Measurements from ENCODE around the gene SFRP5.

SFRP5 gene

GRCh38 chr10:97771055-97771891 is 526 bp downstream of the SFRP5 start:
- 1% methylated on average over 90 of the region's 90 CpGs for WGBS
- Histone ChIP-seq H3K27ac (ENCODE audit: low read depth, low read length) (no peak overlapping the region), H3K9ac (ENCODE audit: low read depth, low read length) (peak overlapping the region; percentile 26; the same call in 1 of the 2 replicates), H3K4me1 (ENCODE audit: insufficient read depth, low read length) (0 out of 2 replicates have a peak, but pooled peaks cover 5% of the 10 kb centered on the region), H3K27me3 (ENCODE audit: insufficient read depth, low read length) (peaks cover 50% of the 10 kb centered on the region), H3K36me3 (ENCODE audit: insufficient read depth, low read length) (no peaks in the 10 kb centered on the region), H3K9me3 (ENCODE audit: insufficient read depth, low read depth, low read length) (no peaks in the 10 kb centered on the region), H3K4me3 (ENCODE audit: low read length) (peak overlapping the region; percentile 61)

- H3K9me3 ChIP-seq (ENCODE audit: insufficient read depth, low read depth, low read length), result no peaks in the 10 kb centered on the region
- H3K9ac ChIP-seq (ENCODE audit: low read depth, low read length), result no peak overlapping the region
- peaks cover 50% of the 10 kb centered on the region for H3K27me3 ChIP-seq (ENCODE audit: insufficient read depth, low read length)
- H3K4me3 ChIP-seq (ENCODE audit: low read length), result 0 out of 2 replicates have a peak overlapping the region, but pooled peaks have one; percentile 61
- 85% methylated on average over 5 of the region's 5 CpGs for WGBS
- H3K27ac ChIP-seq (ENCODE audit: low read depth, low read length), result no peak overlapping the region
- H3K36me3 ChIP-seq (ENCODE audit: insufficient read depth, low read length), result no peaks in the 10 kb centered on the region
- H3K4me1 ChIP-seq (ENCODE audit: insufficient read depth, low read length), result 0 out of 2 replicates have a peak, but pooled peaks cover 5% of the 10 kb centered on the region
Observed at GRCh38 chr10:97770255-97770654, 1.5 kb downstream of the SFRP5 start.

- H3K27me3 ChIP-seq (ENCODE audit: insufficient read depth, low read length), result peaks cover 46% of the 10 kb centered on the region
- 93% methylated on average over 9 of the region's 9 CpGs for WGBS
Observed at GRCh38 chr10:97768322-97769315, 3.2 kb downstream of the SFRP5 start.

GRCh38 chr10:97766996-97767924 is 4.5 kb downstream of the SFRP5 start:
- no peak overlapping the region for H3K9ac ChIP-seq (ENCODE audit: low read depth, low read length)
- H3K27ac ChIP-seq (ENCODE audit: low read depth, low read length), result no peak overlapping the region
- H3K4me3 ChIP-seq (ENCODE audit: low read length), result no peak overlapping the region
- 93% methylated on average over 22 of the region's 22 CpGs for WGBS
- peaks cover 32% of the 10 kb centered on the region for H3K27me3 ChIP-seq (ENCODE audit: insufficient read depth, low read length)
- no peaks in the 10 kb centered on the region for H3K9me3 ChIP-seq (ENCODE audit: insufficient read depth, low read depth, low read length)
- peaks cover 20% of the 10 kb centered on the region for H3K4me1 ChIP-seq (ENCODE audit: insufficient read depth, low read length)
- H3K36me3 ChIP-seq (ENCODE audit: insufficient read depth, low read length), result no peaks in the 10 kb centered on the region

More at GRCh38 chr10:97768322-97769315, 3.2 kb downstream of the SFRP5 start:
- Histone ChIP-seq H3K4me3 (ENCODE audit: low read length) (no peak overlapping the region), H3K9ac (ENCODE audit: low read depth, low read length) (no peak overlapping the region), H3K36me3 (ENCODE audit: insufficient read depth, low read length) (no peaks in the 10 kb centered on the region), H3K27ac (ENCODE audit: low read depth, low read length) (no peak overlapping the region), H3K4me1 (ENCODE audit: insufficient read depth, low read length) (peaks cover 9% of the 10 kb centered on the region; the same call in 1 of the 2 replicates), H3K9me3 (ENCODE audit: insufficient read depth, low read depth, low read length) (no peaks in the 10 kb centered on the region)

GRCh38 chr10:97766106-97766810 is 5.5 kb downstream of the SFRP5 start:
- WGBS, result 92% methylated on average over 13 of the region's 13 CpGs
- Histone ChIP-seq H3K27me3 (ENCODE audit: insufficient read depth, low read length) (peaks cover 24% of the 10 kb centered on the region), H3K4me3 (ENCODE audit: low read length) (no peak overlapping the region), H3K27ac (ENCODE audit: low read depth, low read length) (no peak overlapping the region), H3K9me3 (ENCODE audit: insufficient read depth, low read depth, low read length) (no peaks in the 10 kb centered on the region), H3K36me3 (ENCODE audit: insufficient read depth, low read length) (no peaks in the 10 kb centered on the region), H3K4me1 (ENCODE audit: insufficient read depth, low read length) (peaks cover 20% of the 10 kb centered on the region), H3K9ac (ENCODE audit: low read depth, low read length) (no peak overlapping the region)

- Histone ChIP-seq H3K4me1 (ENCODE audit: insufficient read depth, low read length) (peaks cover 15% of the 10 kb centered on the region), H3K9me3 (ENCODE audit: insufficient read depth, low read depth, low read length) (no peaks in the 10 kb centered on the region), H3K9ac (ENCODE audit: low read depth, low read length) (no peak overlapping the region), H3K36me3 (ENCODE audit: insufficient read depth, low read length) (peaks cover 5% of the 10 kb centered on the region), H3K27me3 (ENCODE audit: insufficient read depth, low read length) (peaks cover 13% of the 10 kb centered on the region), H3K4me3 (ENCODE audit: low read length) (no peak overlapping the region), H3K27ac (ENCODE audit: low read depth, low read length) (no peak overlapping the region)
- WGBS, result 95% methylated on average over 15 of the region's 15 CpGs
Observed at GRCh38 chr10:97765201-97765600, 6.6 kb downstream of the SFRP5 start.

- WGBS, result 86% methylated on average over 5 of the region's 7 CpGs
- H3K9me3 ChIP-seq (ENCODE audit: insufficient read depth, low read depth, low read length), result no peaks in the 10 kb centered on the region
- no peak overlapping the region for H3K27ac ChIP-seq (ENCODE audit: low read depth, low read length)
- H3K4me3 ChIP-seq (ENCODE audit: low read length), result no peak overlapping the region
- peaks cover 12% of the 10 kb centered on the region for H3K36me3 ChIP-seq (ENCODE audit: insufficient read depth, low read length)
- H3K27me3 ChIP-seq (ENCODE audit: insufficient read depth, low read length), result peaks cover 6% of the 10 kb centered on the region
- H3K9ac ChIP-seq (ENCODE audit: low read depth, low read length), result no peak overlapping the region
- peaks cover 15% of the 10 kb centered on the region for H3K4me1 ChIP-seq (ENCODE audit: insufficient read depth, low read length)
Observed at GRCh38 chr10:97764519-97764931, 7.3 kb downstream of the SFRP5 start.

GRCh38 chr10:97763947-97764346 is 7.9 kb downstream of the SFRP5 start:
- 95% methylated on average over 3 of the region's 3 CpGs for WGBS
- peaks cover 15% of the 10 kb centered on the region for H3K4me1 ChIP-seq (ENCODE audit: insufficient read depth, low read length)
- H3K9ac ChIP-seq (ENCODE audit: low read depth, low read length), result no peak overlapping the region
- no peak overlapping the region for H3K4me3 ChIP-seq (ENCODE audit: low read length)
- no peak overlapping the region for H3K27ac ChIP-seq (ENCODE audit: low read depth, low read length)
- peaks cover under 1% of the 10 kb centered on the region; the same call in 1 of the 2 replicates for H3K27me3 ChIP-seq (ENCODE audit: insufficient read depth, low read length)
- H3K9me3 ChIP-seq (ENCODE audit: insufficient read depth, low read depth, low read length), result no peaks in the 10 kb centered on the region
- peaks cover 12% of the 10 kb centered on the region for H3K36me3 ChIP-seq (ENCODE audit: insufficient read depth, low read length)

- 92% methylated on average over 2 of the region's 2 CpGs for WGBS
- Histone ChIP-seq H3K4me3 (ENCODE audit: low read length) (no peak overlapping the region), H3K27me3 (ENCODE audit: insufficient read depth, low read length) (no peaks in the 10 kb centered on the region), H3K9ac (ENCODE audit: low read depth, low read length) (no peak overlapping the region), H3K4me1 (ENCODE audit: insufficient read depth, low read length) (peaks cover 15% of the 10 kb centered on the region), H3K36me3 (ENCODE audit: insufficient read depth, low read length) (peaks cover 12% of the 10 kb centered on the region), H3K27ac (ENCODE audit: low read depth, low read length) (peak overlapping the region; percentile 9; the same call in 1 of the 2 replicates), H3K9me3 (ENCODE audit: insufficient read depth, low read depth, low read length) (no peaks in the 10 kb centered on the region)
Observed at GRCh38 chr10:97763411-97763810, 8.4 kb downstream of the SFRP5 start.

GRCh38 chr10:97762816-97763215 is 9.0 kb downstream of the SFRP5 start:
- H3K4me3 ChIP-seq (ENCODE audit: low read length), result no peak overlapping the region
- H3K27me3 ChIP-seq (ENCODE audit: insufficient read depth, low read length), result no peaks in the 10 kb centered on the region
- H3K36me3 ChIP-seq (ENCODE audit: insufficient read depth, low read length), result peaks cover 13% of the 10 kb centered on the region
- 0 out of 2 replicates have a peak overlapping the region, but pooled peaks have one; percentile 9 for H3K27ac ChIP-seq (ENCODE audit: low read depth, low read length)
- H3K9me3 ChIP-seq (ENCODE audit: insufficient read depth, low read depth, low read length), result no peaks in the 10 kb centered on the region
- WGBS, result 54% methylated on average over 5 of the region's 5 CpGs
- H3K9ac ChIP-seq (ENCODE audit: low read depth, low read length), result no peak overlapping the region
- peaks cover 15% of the 10 kb centered on the region for H3K4me1 ChIP-seq (ENCODE audit: insufficient read depth, low read length)
